Activated CD4-positive, alpha-beta T cell treated with anti-CD3 and anti-CD28 coated beads, Interleukin-2, amount 10 ng/mL, durations not matched to agents 7 days and 5 days (primary cell): ENCODE measurements around the gene HCN2. TPM values are rescaled to one million over a fixed set of nuclear protein-coding genes. Genes with fewer than 3 reads are reported as not detected.
"Not testable (repeated sequence)": the region's sequence is repeated elsewhere in the genome, so short reads cannot be mapped to it uniquely, and the experiment has no call there.

Experiments used
- CTCF ChIA-PET: fragments of 350-600 bp; sonication (Branson Sonifier 250); formaldehyde crosslinking; loops from one replicate; lab custom pipeline; 2021; ENCODE audit warnings: antibody characterized with exemption; lab: Charles Lee
- POLR2A ChIA-PET: fragments of 350-600 bp; sonication (Branson Sonifier 250); formaldehyde crosslinking; loops from one replicate; lab custom pipeline; 2021; ENCODE audit warnings: antibody characterized with exemption; lab: Charles Lee
- DNase-seq: peaks from one replicate; pipeline ENCODE4 v3.0.0-alpha.2; 2020
- H3K27ac Mint-ChIP-seq: one replicate; pipeline ENCODE4 v1.8.0; 2021; ENCODE audit warnings: mild to moderate bottlenecking, moderate library complexity, mixed read lengths
- H3K27me3 Mint-ChIP-seq: one replicate; pipeline ENCODE4 v1.8.0; 2021; ENCODE audit warnings: mixed read lengths
- H3K36me3 Mint-ChIP-seq: one replicate; pipeline ENCODE4 v1.8.0; 2021; ENCODE audit warnings: low read depth, mixed read lengths
- H3K4me1 Mint-ChIP-seq: one replicate; pipeline ENCODE4 v1.8.0; 2021; ENCODE audit warnings: mixed read lengths
- H3K4me3 Mint-ChIP-seq: one replicate; pipeline ENCODE4 v1.8.0; 2021; ENCODE audit warnings: mild to moderate bottlenecking, moderate library complexity, mixed read lengths
- H3K9me3 Mint-ChIP-seq: one replicate; pipeline ENCODE4 v1.8.0; 2021; ENCODE audit warnings: mixed read lengths
- total RNA-seq, 2 experiments: library from RNA; stranded (reverse); gene quantifications; one replicate each; pipeline ENCODE4 v1.2.3, GENCODE V29; 2021

HCN2 gene
- total RNA-seq, 2 experiments from 2014 or later = 2.6 to 3.2 TPM

DNA sequence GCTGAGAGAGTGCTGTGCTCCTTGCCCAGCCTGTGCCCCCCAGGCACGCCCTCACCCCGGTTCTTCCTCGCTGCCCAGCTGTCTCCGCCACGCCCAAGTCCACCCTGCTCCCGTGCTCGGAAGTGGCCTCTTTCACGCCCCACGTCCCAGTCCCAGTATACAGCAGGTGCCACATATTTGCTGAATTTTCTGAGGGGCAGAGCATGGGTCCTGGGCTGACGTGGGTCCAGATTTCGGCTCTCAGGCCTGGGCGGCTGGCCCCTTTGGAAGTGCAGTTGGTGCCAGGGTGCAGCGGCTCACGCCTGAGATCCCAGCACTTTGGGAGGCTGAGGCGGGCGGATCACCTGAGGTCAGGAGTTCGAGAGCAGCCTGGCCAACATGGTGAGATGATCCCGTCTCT is 3.4 kb downstream of the HCN2 start:
- no peaks in the 10 kb centered on the region for H3K9me3 Mint-ChIP-seq
- no peak overlapping the region for H3K4me3 Mint-ChIP-seq
- no peaks in the 10 kb centered on the region for H3K36me3 Mint-ChIP-seq
- peaks cover 6% of the 10 kb centered on the region for H3K4me1 Mint-ChIP-seq
- ChIA-PET CTCF (no interaction called here), POLR2A (no interaction called here)
- DNase-seq = no peak
- no peak overlapping the region for H3K27ac Mint-ChIP-seq
- H3K27me3 Mint-ChIP-seq = peaks cover 25% of the 10 kb centered on the region

DNA sequence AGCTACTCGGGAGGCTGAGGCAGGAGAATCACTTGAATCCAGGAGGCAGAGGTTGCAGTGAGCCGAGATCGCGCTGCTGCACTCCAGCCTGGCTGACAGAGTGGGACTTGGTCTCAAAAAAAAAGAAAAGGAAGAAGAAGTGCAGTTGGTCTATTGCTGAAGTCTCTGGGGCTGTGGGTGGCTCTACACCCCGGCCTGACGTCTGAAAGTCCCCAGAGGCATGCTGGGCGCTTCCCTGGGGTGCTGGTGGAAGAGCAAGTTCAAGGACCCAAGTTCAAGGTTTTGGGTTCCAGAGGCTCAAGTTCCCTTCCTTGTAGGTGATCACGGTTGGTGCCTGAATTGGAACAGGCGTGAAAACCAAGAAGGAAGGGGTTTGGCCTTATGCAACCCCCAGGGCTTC is 3.8 kb downstream of the HCN2 start:
- H3K4me3 Mint-ChIP-seq = no peak overlapping the region
- no peaks in the 10 kb centered on the region for H3K9me3 Mint-ChIP-seq
- peaks cover 4% of the 10 kb centered on the region for H3K4me1 Mint-ChIP-seq
- H3K27ac Mint-ChIP-seq = no peak overlapping the region
- DNase-seq = no peak
- no peaks in the 10 kb centered on the region for H3K36me3 Mint-ChIP-seq
- CTCF ChIA-PET = no interaction called here
- H3K27me3 Mint-ChIP-seq = peaks cover 23% of the 10 kb centered on the region
- POLR2A ChIA-PET = no interaction called here

DNA sequence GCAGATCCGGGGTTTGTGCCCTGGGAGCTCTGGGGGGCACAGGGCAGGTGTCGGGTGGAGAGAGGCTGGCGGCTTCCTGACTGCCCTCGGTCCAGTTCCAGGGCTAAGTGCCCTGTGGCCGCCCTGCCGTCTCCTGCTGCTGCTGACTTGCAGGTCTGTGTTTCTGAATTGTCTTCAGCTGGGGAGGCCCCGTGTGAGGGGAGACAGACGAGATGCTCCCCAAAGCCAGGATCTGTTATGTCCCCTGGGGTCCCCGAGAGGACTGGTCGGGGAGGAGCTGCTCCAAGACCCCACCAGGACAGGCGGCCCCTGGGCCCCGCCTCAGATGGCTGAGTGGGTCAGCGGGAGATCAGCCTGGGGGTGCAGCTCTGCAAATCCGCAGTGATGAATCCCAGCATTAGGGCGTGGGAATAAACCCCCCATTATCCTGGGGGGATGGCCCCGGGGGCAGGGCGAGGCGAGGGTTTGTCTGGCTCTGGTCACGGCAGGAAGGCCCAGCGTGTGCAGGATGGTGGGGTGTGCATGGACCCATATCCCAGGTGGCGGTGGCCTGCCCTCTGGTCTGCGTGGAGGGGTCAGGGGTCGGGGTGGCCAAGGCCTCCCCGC is 4.7 kb downstream of the HCN2 start:
- no peak for DNase-seq
- POLR2A ChIA-PET = no interaction called here
- Mint-ChIP-seq H3K27ac (no peak overlapping the region), H3K36me3 (no peaks in the 10 kb centered on the region), H3K4me1 (peaks cover 2% of the 10 kb centered on the region), H3K27me3 (peaks cover 19% of the 10 kb centered on the region), H3K4me3 (no peak overlapping the region), H3K9me3 (no peaks in the 10 kb centered on the region)
- CTCF ChIA-PET = interaction anchor here (0.6 to 1.1 kb wide), 2 partner anchors 12 to 40 kb away, joined by 3 read pairs; no protein-coding TSS in a partner anchor

DNA sequence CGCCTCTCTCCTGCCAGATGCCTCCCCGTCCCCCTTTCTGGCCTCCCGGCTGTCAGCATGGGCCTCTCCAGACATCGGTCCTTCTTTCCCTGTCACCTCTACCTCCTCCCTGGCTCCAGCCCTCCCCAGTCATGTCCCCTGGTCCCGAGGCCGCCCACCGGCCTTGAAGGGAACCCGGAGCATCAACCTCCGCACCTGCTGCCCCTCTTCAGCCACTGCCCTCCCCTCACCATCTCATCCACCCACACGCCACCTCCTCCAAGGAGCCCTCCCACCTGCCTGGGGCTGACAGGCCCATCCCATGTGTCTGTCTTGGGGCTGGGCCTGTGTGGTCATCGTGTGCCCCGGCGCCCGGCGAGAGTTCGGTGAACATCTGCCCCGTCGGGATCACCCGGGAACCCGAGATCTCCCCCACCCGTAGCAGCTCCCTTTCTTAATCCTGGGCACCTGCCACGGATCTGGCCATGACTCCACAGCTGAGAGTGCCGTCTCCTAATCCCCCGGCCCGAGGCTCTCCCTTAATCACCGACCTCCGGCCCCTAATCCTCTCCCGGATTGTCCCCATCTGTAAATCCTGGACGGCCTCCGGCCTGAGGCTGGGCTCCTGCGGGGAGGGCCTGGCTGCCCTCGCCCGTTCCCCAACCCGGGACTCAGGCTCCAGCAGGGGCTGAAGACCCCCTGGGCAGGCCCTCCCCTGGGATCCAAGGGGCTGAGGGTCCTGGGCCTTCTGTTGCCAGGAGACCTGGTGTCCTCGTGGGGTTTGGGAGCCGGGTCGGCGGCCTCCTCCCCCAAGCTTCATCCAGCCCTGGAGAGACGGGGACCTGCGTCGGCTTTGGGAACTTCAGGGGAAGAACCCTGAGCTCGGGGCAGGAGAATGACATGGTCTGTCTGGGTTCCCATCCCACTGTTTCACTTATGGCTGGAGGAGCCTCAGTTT is 5.9 kb downstream of the HCN2 start:
- H3K9me3 Mint-ChIP-seq = no peaks in the 10 kb centered on the region

DNA sequence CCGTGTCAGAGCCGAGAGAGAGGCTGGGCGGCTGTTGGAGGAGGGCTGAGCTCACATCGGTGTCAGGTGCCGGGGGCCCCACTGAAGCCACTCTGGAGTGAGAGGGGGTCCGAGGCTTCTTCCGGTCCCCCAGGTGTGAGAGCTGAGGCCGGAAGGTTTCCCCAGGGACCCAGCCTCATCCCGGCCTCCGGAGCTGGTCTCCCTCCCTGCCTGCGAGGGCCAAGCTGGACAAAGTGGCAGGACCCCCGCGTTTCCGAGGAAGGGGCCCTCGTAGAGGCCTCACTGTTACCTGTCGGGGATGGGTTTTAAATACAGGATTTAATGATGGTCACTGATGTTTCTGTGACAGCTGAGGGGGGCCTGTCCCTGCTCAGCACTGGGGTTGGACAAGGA is 6.6 kb downstream of the HCN2 start:
- no peaks in the 10 kb centered on the region for H3K36me3 Mint-ChIP-seq
- no peak overlapping the region for H3K4me3 Mint-ChIP-seq
- peaks cover 15% of the 10 kb centered on the region for H3K27me3 Mint-ChIP-seq
- POLR2A ChIA-PET = no interaction called here
- H3K27ac Mint-ChIP-seq = no peak overlapping the region
- no peak for DNase-seq
- H3K9me3 Mint-ChIP-seq = no peaks in the 10 kb centered on the region
- H3K4me1 Mint-ChIP-seq = no peaks in the 10 kb centered on the region
- CTCF ChIA-PET = interaction anchor here (1.4 kb wide), 2 partner anchors 9 to 12 kb away, joined by 3 read pairs; no protein-coding TSS in a partner anchor

More for the DNA sequence above, 5.9 kb downstream of the HCN2 start:
- ChIA-PET POLR2A (no interaction called here), CTCF (interaction anchor here (1.1 to 1.4 kb wide), 3 partner anchors 9 to 14 kb away, joined by 3 read pairs; no protein-coding TSS in a partner anchor)
- no peak for DNase-seq
- H3K36me3 Mint-ChIP-seq = no peaks in the 10 kb centered on the region
- no peaks in the 10 kb centered on the region for H3K4me1 Mint-ChIP-seq
- no peak overlapping the region for H3K4me3 Mint-ChIP-seq
- H3K27ac Mint-ChIP-seq = no peak overlapping the region
- peaks cover 17% of the 10 kb centered on the region for H3K27me3 Mint-ChIP-seq

DNA sequence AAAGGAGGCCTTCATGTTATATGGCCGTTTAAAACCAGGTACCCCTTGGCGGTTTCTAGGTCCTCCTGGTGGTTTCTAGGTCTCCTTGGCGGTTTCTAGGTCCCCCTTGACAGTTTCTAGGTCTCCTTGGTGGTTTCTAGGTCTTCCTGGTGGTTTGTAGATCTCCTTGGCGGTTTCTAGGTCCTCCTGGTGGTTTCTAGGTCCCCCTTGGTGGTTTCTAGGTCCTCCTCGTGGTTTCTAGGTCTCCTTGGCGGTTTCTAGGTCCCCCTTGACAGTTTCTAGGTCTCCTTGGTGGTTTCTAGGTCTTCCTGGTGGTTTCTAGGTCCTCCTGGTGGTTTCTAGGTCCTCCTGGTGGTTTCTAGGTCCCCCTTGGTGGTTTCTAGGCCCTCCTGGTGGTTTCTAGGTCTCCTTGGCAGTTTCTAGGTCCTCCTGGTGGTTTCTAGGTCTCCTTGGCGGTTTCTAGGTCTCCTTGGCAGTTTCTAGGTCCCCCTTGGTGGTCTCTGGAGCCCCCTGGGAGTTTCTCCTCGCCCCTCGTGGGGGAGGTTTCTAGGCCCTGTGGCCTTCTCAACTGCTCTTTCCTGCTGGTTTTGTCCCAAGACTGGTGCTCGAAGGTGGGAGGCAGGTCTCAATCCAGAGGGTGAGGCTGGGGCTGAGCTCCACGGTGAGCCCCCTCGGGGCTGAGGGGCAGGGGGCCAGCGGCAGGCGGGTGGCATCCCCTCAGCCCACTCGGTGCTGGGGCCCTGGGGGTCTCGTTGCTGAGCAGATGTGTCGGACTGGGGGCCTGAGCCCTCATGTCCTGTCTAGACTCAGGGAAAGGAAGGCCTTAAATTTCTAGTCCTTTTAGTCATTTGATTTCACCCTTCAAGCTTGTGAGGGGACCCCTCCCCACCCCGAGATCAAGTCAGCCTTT is 8.0 kb downstream of the HCN2 start:
- Mint-ChIP-seq H3K36me3 (no peaks in the 10 kb centered on the region), H3K27me3 (peaks cover 9% of the 10 kb centered on the region)

DNA sequence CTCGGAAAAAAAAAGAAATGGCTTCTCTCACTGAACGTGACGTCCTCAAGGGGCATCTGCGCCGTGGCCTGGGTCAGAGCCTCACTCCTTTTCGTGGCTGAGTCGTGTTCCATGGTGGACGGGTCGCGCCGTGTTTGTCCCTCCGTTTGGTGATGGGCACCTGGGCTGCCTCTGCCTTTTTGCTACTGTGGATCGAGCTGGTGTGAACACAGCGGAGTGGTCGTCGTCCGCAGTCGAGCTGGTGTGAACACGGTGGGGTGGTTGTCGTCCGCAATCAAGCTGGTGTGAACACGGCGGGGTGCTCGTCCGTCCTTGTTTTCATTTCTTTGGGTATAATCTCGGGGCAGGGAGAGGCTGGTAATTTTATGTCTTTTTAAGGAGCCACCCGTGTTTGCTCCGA is 11.6 kb downstream of the HCN2 start:
- no peaks in the 10 kb centered on the region for H3K9me3 Mint-ChIP-seq
- no peak overlapping the region for H3K4me3 Mint-ChIP-seq
- ChIA-PET POLR2A (no interaction called here), CTCF (interaction anchor here (0.6 kb wide), 1 partner anchor 10 kb away, joined by 3 read pairs; no protein-coding TSS in a partner anchor)
- H3K27me3 Mint-ChIP-seq = no peaks in the 10 kb centered on the region
- H3K4me1 Mint-ChIP-seq = no peaks in the 10 kb centered on the region
- H3K36me3 Mint-ChIP-seq = no peaks in the 10 kb centered on the region
- no peak for DNase-seq
- no peak overlapping the region for H3K27ac Mint-ChIP-seq

More for the DNA sequence above, 8.0 kb downstream of the HCN2 start:
- DNase-seq = no peak
- POLR2A ChIA-PET = no interaction called here
- H3K9me3 Mint-ChIP-seq = no peaks in the 10 kb centered on the region
- CTCF ChIA-PET = interaction anchor here (0.6 to 1.2 kb wide), 4 partner anchors 9 to 1435 kb away, joined by 3 to 5 read pairs (median 3); no protein-coding TSS in a partner anchor
- no peak overlapping the region for H3K4me3 Mint-ChIP-seq
- no peaks in the 10 kb centered on the region for H3K4me1 Mint-ChIP-seq
- no peak overlapping the region for H3K27ac Mint-ChIP-seq

DNA sequence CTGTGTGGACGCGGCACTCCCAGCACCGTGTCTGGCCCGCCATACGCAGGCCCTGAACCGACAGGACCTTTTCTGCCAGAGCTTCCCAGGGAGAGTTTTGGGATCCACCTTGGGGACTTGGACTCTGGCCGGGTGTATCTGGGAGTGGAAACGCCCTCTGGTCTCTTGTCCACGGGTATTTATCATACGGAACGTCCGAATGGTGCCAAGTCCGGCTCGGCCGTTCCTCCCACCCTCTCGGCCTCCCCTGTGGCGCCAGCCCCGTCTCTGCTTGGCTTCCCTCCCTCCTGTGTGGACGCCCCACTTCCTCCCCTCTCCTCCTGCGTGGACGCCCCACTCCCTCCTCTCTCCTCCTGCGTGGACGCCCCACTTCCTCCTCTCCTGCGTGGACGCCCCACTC is 12.1 kb downstream of the HCN2 start:
- no peak for DNase-seq
- Mint-ChIP-seq H3K27me3 (no peaks in the 10 kb centered on the region), H3K27ac (no peak overlapping the region), H3K36me3 (no peaks in the 10 kb centered on the region), H3K9me3 (no peaks in the 10 kb centered on the region), H3K4me1 (no peaks in the 10 kb centered on the region), H3K4me3 (no peak overlapping the region)
- ChIA-PET POLR2A (no interaction called here), CTCF (interaction anchor here (0.6 kb wide), 1 partner anchor 10 kb away, joined by 3 read pairs; no protein-coding TSS in a partner anchor)

DNA sequence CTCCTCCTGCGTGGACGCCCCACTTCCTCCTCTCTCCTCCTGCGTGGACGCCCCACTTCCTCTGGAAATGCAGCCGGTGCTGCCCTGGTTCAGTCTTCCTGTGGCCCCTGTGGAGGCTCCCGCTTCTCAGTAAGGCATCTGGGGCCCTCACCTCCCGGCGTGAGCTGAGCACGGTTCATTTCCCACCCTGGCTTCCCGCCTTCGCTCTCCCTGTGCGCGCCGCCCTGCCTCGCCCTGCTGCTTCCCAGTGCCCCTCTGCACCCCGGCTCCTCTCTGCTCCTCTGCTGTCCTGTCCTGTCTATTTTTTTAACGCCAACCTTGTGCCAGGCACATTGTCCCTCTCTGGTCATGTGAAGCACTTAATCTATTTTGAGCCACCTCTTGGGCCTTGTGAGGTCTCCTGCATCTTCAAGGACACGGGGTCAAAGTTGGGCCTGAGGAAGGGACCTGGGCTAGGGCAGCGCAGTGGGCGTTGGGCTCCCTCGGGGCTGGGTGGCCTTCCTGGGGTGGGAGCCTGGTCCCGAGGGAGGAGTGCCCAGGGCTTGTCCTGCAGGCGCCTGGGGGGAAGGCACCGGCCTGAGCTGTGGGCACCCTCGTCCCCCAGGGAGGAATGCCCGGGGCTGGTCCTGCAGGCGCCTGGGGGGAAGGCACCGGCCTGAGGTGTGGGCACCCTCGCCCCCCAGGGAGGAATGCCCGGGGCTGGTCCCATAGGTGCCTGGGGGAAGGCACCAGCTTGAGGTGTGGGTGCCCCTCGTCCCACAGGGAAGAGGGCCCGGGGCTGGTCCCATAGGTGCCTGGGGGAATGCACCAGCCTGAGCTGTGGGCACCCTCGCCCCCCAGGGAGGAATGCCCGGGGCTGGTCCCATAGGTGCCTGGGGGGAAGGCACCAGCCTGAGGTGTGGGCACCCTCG is 13.0 kb downstream of the HCN2 start:
- Mint-ChIP-seq H3K9me3 (no peaks in the 10 kb centered on the region), H3K4me1 (no peaks in the 10 kb centered on the region), H3K27ac (no peak overlapping the region), H3K27me3 (no peaks in the 10 kb centered on the region), H3K4me3 (no peak overlapping the region), H3K36me3 (no peaks in the 10 kb centered on the region)
- no peak for DNase-seq
- CTCF ChIA-PET = no interaction called here
- POLR2A ChIA-PET = no interaction called here

DNA sequence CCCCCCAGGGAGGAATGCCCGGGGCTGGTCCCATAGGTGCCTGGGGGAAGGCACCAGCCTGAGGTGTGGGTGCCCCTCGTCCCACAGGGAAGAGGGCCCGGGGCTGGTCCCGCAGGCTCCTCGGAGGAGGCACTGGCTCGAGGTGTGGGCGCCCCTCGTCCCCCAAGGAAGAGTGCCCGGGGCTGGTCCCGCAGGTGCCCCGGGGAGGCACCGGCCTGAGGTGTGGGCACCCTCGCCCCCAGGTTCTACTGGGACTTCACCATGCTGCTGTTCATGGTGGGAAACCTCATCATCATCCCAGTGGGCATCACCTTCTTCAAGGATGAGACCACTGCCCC is 13.6 kb downstream of the HCN2 start:
- H3K4me1 Mint-ChIP-seq, H3K27me3 Mint-ChIP-seq, H3K36me3 Mint-ChIP-seq, CTCF ChIA-PET, POLR2A ChIA-PET, DNase-seq, H3K9me3 Mint-ChIP-seq, H3K4me3 Mint-ChIP-seq, H3K27ac Mint-ChIP-seq: not testable (repeated sequence)

DNA sequence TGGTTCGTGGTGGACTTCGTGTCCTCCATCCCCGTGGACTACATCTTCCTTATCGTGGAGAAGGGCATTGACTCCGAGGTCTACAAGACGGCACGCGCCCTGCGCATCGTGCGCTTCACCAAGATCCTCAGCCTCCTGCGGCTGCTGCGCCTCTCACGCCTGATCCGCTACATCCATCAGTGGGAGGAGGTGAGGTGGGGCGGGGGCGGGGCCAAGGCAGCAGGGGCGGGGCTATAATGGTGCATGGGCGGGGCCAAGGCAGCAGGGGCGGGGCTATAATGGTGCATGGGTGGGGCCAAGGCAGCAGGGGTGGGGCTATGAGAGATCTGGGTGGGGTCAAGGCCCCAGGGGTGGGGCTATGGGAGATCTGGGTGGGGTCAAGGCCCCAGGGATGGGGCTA is 14.1 kb downstream of the HCN2 start:
- DNase-seq, H3K9me3 Mint-ChIP-seq, POLR2A ChIA-PET, H3K4me1 Mint-ChIP-seq, CTCF ChIA-PET, H3K4me3 Mint-ChIP-seq, H3K27me3 Mint-ChIP-seq, H3K27ac Mint-ChIP-seq, H3K36me3 Mint-ChIP-seq: not testable (repeated sequence)

DNA sequence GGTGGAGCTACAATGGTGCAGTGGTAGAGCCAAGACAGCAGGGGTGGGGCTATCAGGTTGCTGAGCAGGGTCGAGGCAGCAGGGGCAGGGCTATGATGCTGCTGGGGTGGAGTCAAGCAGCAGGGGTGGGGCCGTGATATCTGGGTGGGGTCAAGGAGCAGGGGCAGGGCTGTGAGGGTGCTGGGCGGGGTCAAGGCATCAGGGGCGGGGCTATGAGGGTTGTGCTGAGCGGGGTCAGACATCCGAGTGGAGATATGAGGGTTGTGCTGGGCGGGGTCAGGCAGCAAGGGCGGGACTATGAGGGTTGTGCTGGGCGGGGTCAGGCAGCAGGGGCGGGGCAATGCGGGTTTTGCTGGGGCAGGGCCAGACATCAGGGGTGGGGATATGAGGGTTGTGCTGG is 14.7 kb downstream of the HCN2 start:
- no peak overlapping the region for H3K4me3 Mint-ChIP-seq
- H3K27ac Mint-ChIP-seq = no peak overlapping the region
- ChIA-PET CTCF (interaction anchor here (0.6 kb wide), 1 partner anchor 29 kb away, joined by 4 read pairs; the partner anchor contains the start of gene POLRMT), POLR2A (no interaction called here)
- no peaks in the 10 kb centered on the region for H3K27me3 Mint-ChIP-seq
- peak; percentile 44 for DNase-seq
- H3K9me3 Mint-ChIP-seq = no peaks in the 10 kb centered on the region
- peaks cover under 1% of the 10 kb centered on the region for H3K4me1 Mint-ChIP-seq
- H3K36me3 Mint-ChIP-seq = no peaks in the 10 kb centered on the region
